ENCODE data around the gene SCGB3A2. TPM values are rescaled to one million over a fixed set of nuclear protein-coding genes. Genes with fewer than 3 reads are reported as not detected.

Gene SCGB3A2
- polyA plus RNA-seq, 1 donor (not counting 4 experiments of a cell fraction or from before 2014, with no cell fraction given): not detected

GRCh38 chr5:147892696-147893296 lies 14.3 kb downstream of the SCGB3A2 start:
- Histone ChIP-seq H3K79me2 (ENCODE audit: control insufficient read depth, insufficient read depth, low read length) (no peaks in the 10 kb centered on the region), H3K27ac (ENCODE audit: control insufficient read depth, insufficient read depth, low read length) (peak overlapping the region; percentile 16), H2AFZ (ENCODE audit: control insufficient read depth, low read length) (no peak overlapping the region), H3K9me1 (ENCODE audit: control insufficient read depth, extremely low read depth, insufficient read depth, low read length) (no peaks in the 10 kb centered on the region), H3K36me3 (ENCODE audit: control insufficient read depth in 2 of 2, extremely low read depth in 1 of 2, insufficient read depth in 2 of 2, low read length in 2 of 2) (no peaks in the 10 kb centered on the region), H4K20me1 (ENCODE audit: control insufficient read depth, extremely low read depth, insufficient read depth, low read length) (no peaks in the 10 kb centered on the region), H3K4me1 (ENCODE audit: control insufficient read depth, extremely low read depth, insufficient read depth, low read length) (peaks cover 20% of the 10 kb centered on the region), H3K4me3 (ENCODE audit: control insufficient read depth in 2 of 3, extremely low read depth in 1 of 3, insufficient read depth in 2 of 3, low read depth in 1 of 3, low read length in 3 of 3) (no peak overlapping the region), H3K9ac (ENCODE audit: control insufficient read depth, extremely low read depth, insufficient read depth, low read length) (no peak overlapping the region), H3K4me2 (ENCODE audit: control insufficient read depth, extremely low read depth, insufficient read depth, low read depth, low read length) (peak overlapping the region; percentile 65), H3K9me3 (ENCODE audit: control insufficient read depth, low read depth, low read length) (no peaks in the 10 kb centered on the region), H3K27me3 (ENCODE audit: control insufficient read depth, extremely low read depth, insufficient read depth, low read length) (no peaks in the 10 kb centered on the region)
- TF ChIP-seq EZH2 (IDR thresholded peaks at IDR 0.05; ENCODE audit: low read length): no peak
- no peak for TF ChIP-seq CTCF (optimal IDR thresholded peaks at IDR 0.05 in 1 of 3, IDR thresholded peaks at IDR 0.05 in 1 of 3, conservative IDR thresholded peaks at IDR 0.05 in 1 of 3; ENCODE audit: extremely low read depth in 1 of 3, insufficient read depth in 2 of 3, low read length in 3 of 3)
- DNase-seq (ENCODE audit: low read depth, low spot score) (no peak), FAIRE-seq (no peak)
- dilution Hi-C loops (cut with MboI; ENCODE audit: extremely low pct_ligation_motif_present, low sequenced_read_pairs): no loop called here

DNA sequence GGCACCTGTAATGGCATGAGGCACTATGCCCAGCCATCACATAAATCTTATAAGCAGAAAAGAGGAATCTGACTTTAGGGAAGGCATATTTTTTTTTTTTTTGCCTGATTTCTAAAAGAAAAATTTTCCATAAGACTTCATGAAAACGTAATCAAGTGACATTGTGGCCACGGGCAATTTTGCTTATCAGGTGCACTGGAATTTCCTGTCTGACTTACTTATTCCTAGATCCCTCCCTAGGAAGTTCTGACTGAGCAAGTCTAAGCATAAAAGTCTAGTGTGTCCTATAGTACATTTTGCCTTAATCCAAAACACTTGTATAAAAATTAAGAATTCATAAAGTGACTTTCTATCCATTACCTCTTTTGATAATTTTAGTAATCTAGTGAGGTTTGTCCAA lies 15.3 kb downstream of the SCGB3A2 start:
- Histone ChIP-seq H3K9me3 (ENCODE audit: control insufficient read depth, low read depth, low read length) (no peaks in the 10 kb centered on the region), H3K79me2 (ENCODE audit: control insufficient read depth, insufficient read depth, low read length) (no peaks in the 10 kb centered on the region), H3K4me1 (ENCODE audit: control insufficient read depth, extremely low read depth, insufficient read depth, low read length) (peaks cover 18% of the 10 kb centered on the region), H3K9me1 (ENCODE audit: control insufficient read depth, extremely low read depth, insufficient read depth, low read length) (no peaks in the 10 kb centered on the region), H3K27me3 (ENCODE audit: control insufficient read depth, extremely low read depth, insufficient read depth, low read length) (no peaks in the 10 kb centered on the region), H3K27ac (ENCODE audit: control insufficient read depth, insufficient read depth, low read length) (no peak overlapping the region), H4K20me1 (ENCODE audit: control insufficient read depth, extremely low read depth, insufficient read depth, low read length) (no peaks in the 10 kb centered on the region), H3K36me3 (ENCODE audit: control insufficient read depth in 2 of 2, extremely low read depth in 1 of 2, insufficient read depth in 2 of 2, low read length in 2 of 2) (no peaks in the 10 kb centered on the region), H3K4me2 (ENCODE audit: control insufficient read depth, extremely low read depth, insufficient read depth, low read depth, low read length) (peak overlapping the region; percentile 25), H2AFZ (ENCODE audit: control insufficient read depth, low read length) (no peak overlapping the region), H3K9ac (ENCODE audit: control insufficient read depth, extremely low read depth, insufficient read depth, low read length) (no peak overlapping the region), H3K4me3 (ENCODE audit: control insufficient read depth in 2 of 3, extremely low read depth in 1 of 3, insufficient read depth in 2 of 3, low read depth in 1 of 3, low read length in 3 of 3) (no peak overlapping the region)
- DNase-seq (ENCODE audit: low read depth, low spot score) (no peak), FAIRE-seq (no peak)
- no peak for TF ChIP-seq CTCF (optimal IDR thresholded peaks at IDR 0.05 in 1 of 3, IDR thresholded peaks at IDR 0.05 in 1 of 3, conservative IDR thresholded peaks at IDR 0.05 in 1 of 3; ENCODE audit: extremely low read depth in 1 of 3, insufficient read depth in 2 of 3, low read length in 3 of 3)
- no peak for TF ChIP-seq EZH2 (IDR thresholded peaks at IDR 0.05; ENCODE audit: low read length)
- dilution Hi-C loops (cut with MboI; ENCODE audit: extremely low pct_ligation_motif_present, low sequenced_read_pairs): no loop called here
